ENCODE results near the gene TRIM68.

The TRIM68 gene

GRCh38 chr11:4641501-4641900 is 33.5 kb upstream of the TRIM68 start (continued):
- TF ChIP-seq ZNF26 (tag by site-specific recombination; IDR thresholded peaks at IDR 0.05) (no peak), ZNF354C (tag by site-specific recombination; IDR thresholded peaks at IDR 0.05; ENCODE audit: borderline replicate concordance, low read depth) (no peak), ZNF621 (tag by site-specific recombination; IDR thresholded peaks at IDR 0.05) (no peak), KLF17 (tag by site-specific recombination; IDR thresholded peaks at IDR 0.05) (no peak), ZNF423 (tag by site-specific recombination; IDR thresholded peaks at IDR 0.05) (no peak), SP3 (tag by site-specific recombination; IDR thresholded peaks at IDR 0.05) (no peak), ZNF341 (tag by site-specific recombination; IDR thresholded peaks at IDR 0.05; ENCODE audit: low read depth) (no peak), GLI4 (tag by site-specific recombination; IDR thresholded peaks at IDR 0.05) (no peak), TSHZ1 (tag by site-specific recombination; IDR thresholded peaks at IDR 0.05; ENCODE audit: borderline replicate concordance) (no peak)

GRCh38 chr11:4639931-4640330 is 31.9 kb upstream of the TRIM68 start:
- ChIA-PET CTCF (no interaction called here), POLR2A (no interaction called here)
- no peaks in the 10 kb centered on the region for H3K4me1 ChIP-seq (ENCODE audit: control insufficient read depth, insufficient read depth, low read length)
- H3K36me3 ChIP-seq (ENCODE audit: control insufficient read depth in 2 of 2, insufficient read depth in 1 of 2, low read length in 2 of 2), result no peaks in the 10 kb centered on the region
- H3K9me3 ChIP-seq (ENCODE audit: control insufficient read depth, insufficient read depth, low read depth, low read length), result no peaks in the 10 kb centered on the region
- no peak overlapping the region for H3K27ac ChIP-seq (ENCODE audit: extremely low read depth, low read depth, low read length)
- TF ChIP-seq ZNF19 (tag by site-specific recombination; IDR thresholded peaks at IDR 0.05; ENCODE audit: low read depth) (no peak), WT1 (tag by site-specific recombination; IDR thresholded peaks at IDR 0.05) (no peak), ZNF843 (tag by site-specific recombination; IDR thresholded peaks at IDR 0.05) (no peak), ZNF529 (tag by site-specific recombination; IDR thresholded peaks at IDR 0.05; ENCODE audit: insufficient replicate concordance) (no peak), KLF8 (tag by site-specific recombination; IDR thresholded peaks at IDR 0.05) (no peak), PATZ1 (tag by site-specific recombination; IDR thresholded peaks at IDR 0.05) (no peak), GLIS1 (tag by site-specific recombination; IDR thresholded peaks at IDR 0.05) (no peak), ZNF324 (tag by site-specific recombination; IDR thresholded peaks at IDR 0.05) (no peak), ZNF157 (tag by site-specific recombination; IDR thresholded peaks at IDR 0.05) (no peak), YY1 (tag by site-specific recombination; IDR thresholded peaks at IDR 0.05) (no peak), SP2 (tag by site-specific recombination; IDR thresholded peaks at IDR 0.05) (no peak), TSHZ1 (tag by site-specific recombination; IDR thresholded peaks at IDR 0.05; ENCODE audit: borderline replicate concordance) (no peak)
- no peak overlapping the region for H3K4me3 ChIP-seq (ENCODE audit: low read depth, low read length)
